Thyroid gland (tissue), 4 donors: Measurements from ENCODE around the gene ADGRF3.

Experiments used
- CTCF ChIP-seq, 6 experiments: fragments of 200-600 bp in 3 of 6; fragments of 450-650 bp in 3 of 6; sonication (generic) in 3 of 6; IDR thresholded peaks; one replicate each; pipeline ENCODE4 v1.5.1; 2016 to 2019; ENCODE audit warnings: antibody characterized with exemption in 6 of 6, mild to moderate bottlenecking in 2 of 6, inconsistent platforms in 1 of 6, moderate library complexity in 1 of 6
- POLR2A ChIP-seq, 2 donors: fragments of 450-650 bp; IDR thresholded peaks; one replicate each; pipeline ENCODE4 v1.6.1; 2017; ENCODE audit warnings: antibody characterized with exemption in 2 of 2, mild to moderate bottlenecking in 2 of 2, moderate library complexity in 1 of 2

GRCh38 chr2:26387189-26387588 lies 40.6 kb upstream of the ADGRF3 start:
- TF ChIP-seq CTCF (IDR thresholded peaks at IDR 0.05) = no peak
- no peak for TF ChIP-seq POLR2A (IDR thresholded peaks at IDR 0.05)
